Liver (tissue), 2 donors: Measurements from ENCODE around the gene GOLGA2.

Source experiments
- TF ChIP-seq, protein P1 (sequence below): fragments of 150-350 bp; IDR thresholded peaks from 2 replicates; pipeline ENCODE4 v1.5.1; 2017; ENCODE audit warnings: improper control_type of control experiment, low read depth, low read length; ENCODE audit not compliant: missing input control
- TF ChIP-seq, protein P2 (sequence below): IDR thresholded peaks from 2 replicates; pipeline ENCODE4 v1.6.1; 2016; ENCODE audit warnings: antibody characterized with exemption
- donor health status: healthy.

DNA sequence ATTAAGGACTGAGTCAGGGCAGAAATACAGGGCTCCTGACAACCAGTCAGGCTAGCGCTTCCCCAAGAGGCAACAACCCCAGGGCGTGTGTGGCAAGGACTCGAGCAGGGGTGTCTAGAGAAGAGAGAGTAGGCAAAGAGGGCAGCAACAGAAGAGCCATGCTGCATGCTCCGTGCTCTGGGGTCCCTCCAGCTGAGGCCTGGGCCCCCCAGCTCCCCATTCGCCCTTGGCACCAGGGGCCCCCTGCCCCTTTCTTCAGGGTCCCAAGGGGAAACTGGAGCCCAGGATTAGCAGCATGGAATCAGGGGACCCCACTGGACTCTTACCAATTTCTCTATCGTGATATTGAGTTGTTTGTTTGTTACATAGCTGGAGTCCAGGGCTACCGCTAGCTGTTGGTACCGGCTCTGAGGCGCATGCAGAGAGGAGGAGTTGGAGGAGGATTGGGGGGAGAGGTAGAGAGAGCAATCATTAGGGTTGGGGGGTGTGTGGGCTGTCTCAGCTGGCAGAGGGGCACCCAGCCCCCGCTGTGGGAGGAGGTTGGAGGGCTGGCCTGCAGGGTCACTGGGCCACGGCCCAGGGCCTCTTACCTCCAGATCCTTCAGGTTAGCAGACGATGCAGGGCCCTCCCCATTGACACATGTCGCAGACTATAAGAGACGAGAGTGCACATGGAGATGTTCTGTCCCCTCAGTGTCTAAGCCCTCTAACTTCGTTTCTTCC is 8.8 kb downstream of the GOLGA2 start:
- TF ChIP-seq, protein P1, sequence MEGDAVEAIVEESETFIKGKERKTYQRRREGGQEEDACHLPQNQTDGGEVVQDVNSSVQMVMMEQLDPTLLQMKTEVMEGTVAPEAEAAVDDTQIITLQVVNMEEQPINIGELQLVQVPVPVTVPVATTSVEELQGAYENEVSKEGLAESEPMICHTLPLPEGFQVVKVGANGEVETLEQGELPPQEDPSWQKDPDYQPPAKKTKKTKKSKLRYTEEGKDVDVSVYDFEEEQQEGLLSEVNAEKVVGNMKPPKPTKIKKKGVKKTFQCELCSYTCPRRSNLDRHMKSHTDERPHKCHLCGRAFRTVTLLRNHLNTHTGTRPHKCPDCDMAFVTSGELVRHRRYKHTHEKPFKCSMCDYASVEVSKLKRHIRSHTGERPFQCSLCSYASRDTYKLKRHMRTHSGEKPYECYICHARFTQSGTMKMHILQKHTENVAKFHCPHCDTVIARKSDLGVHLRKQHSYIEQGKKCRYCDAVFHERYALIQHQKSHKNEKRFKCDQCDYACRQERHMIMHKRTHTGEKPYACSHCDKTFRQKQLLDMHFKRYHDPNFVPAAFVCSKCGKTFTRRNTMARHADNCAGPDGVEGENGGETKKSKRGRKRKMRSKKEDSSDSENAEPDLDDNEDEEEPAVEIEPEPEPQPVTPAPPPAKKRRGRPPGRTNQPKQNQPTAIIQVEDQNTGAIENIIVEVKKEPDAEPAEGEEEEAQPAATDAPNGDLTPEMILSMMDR: no peak
- TF ChIP-seq, protein P2, sequence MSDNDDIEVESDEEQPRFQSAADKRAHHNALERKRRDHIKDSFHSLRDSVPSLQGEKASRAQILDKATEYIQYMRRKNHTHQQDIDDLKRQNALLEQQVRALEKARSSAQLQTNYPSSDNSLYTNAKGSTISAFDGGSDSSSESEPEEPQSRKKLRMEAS: no peak
